ENCODE data around the gene ATP5MK.
"Not testable (repeated sequence)": the region's sequence is repeated elsewhere in the genome, so short reads cannot be mapped to it uniquely, and the experiment has no call there.

ATP5MK gene

GRCh38 chr10:103396067-103396788, at the start of gene ATP5MK, which contains the start of gene PDCD11:
Gene ATP5MK, minus strand, starts transcription at chr10:103396475. Its CDS starts 4,018 bp downstream, at chr10:103392457.
Gene PDCD11, plus strand, starts transcription at chr10:103396626. Its CDS starts 1,801 bp downstream, at chr10:103398427.
- DNase-seq = peak; percentile 84

GRCh38 chr10:103445366-103445765, 49.1 kb upstream of the ATP5MK start:
- no peak for DNase-seq

- DNase-seq = no peak
These were observed 48.2 kb upstream of the ATP5MK start for GRCh38 chr10:103444478-103444877.

- DNase-seq = no peak
These were observed 47.4 kb upstream of the ATP5MK start for GRCh38 chr10:103443475-103444185.

- no peak for DNase-seq
These were observed 45.8 kb upstream of the ATP5MK start for GRCh38 chr10:103442031-103442461.

GRCh38 chr10:103441611-103442010, 45.3 kb upstream of the ATP5MK start:
- no peak for DNase-seq

- no peak for DNase-seq
These were observed 44.9 kb upstream of the ATP5MK start for GRCh38 chr10:103441206-103441605.

GRCh38 chr10:103440416-103440815, 44.1 kb upstream of the ATP5MK start:
- DNase-seq = no peak

GRCh38 chr10:103439776-103440175, 43.5 kb upstream of the ATP5MK start:
- no peak for DNase-seq

- DNase-seq = no peak
These were observed 37.6 kb upstream of the ATP5MK start for GRCh38 chr10:103433858-103434257.

GRCh38 chr10:103431902-103432301, 35.6 kb upstream of the ATP5MK start:
- DNase-seq = no peak

- DNase-seq = no peak
These were observed 33.4 kb upstream of the ATP5MK start for GRCh38 chr10:103429647-103430046.

- DNase-seq = no peak
These were observed 32.8 kb upstream of the ATP5MK start for GRCh38 chr10:103428989-103429643.

- no peak for DNase-seq
These were observed 31.6 kb upstream of the ATP5MK start for GRCh38 chr10:103427866-103428265.

GRCh38 chr10:103423748-103424147, 27.5 kb upstream of the ATP5MK start:
- DNase-seq = no peak

- DNase-seq = no peak
These were observed 22.8 kb upstream of the ATP5MK start for GRCh38 chr10:103419101-103419500.

- DNase-seq = no peak
These were observed 21.3 kb upstream of the ATP5MK start for GRCh38 chr10:103417601-103418000.

GRCh38 chr10:103417148-103417469, 20.8 kb upstream of the ATP5MK start:
- DNase-seq = not testable (repeated sequence)

- DNase-seq = no peak
These were observed 20.3 kb upstream of the ATP5MK start for GRCh38 chr10:103416436-103417147.

- DNase-seq = no peak
These were observed 19.3 kb upstream of the ATP5MK start for GRCh38 chr10:103415581-103415980.

- no peak for DNase-seq
These were observed 17.3 kb upstream of the ATP5MK start for GRCh38 chr10:103413564-103413963.

- no peak for DNase-seq
These were observed 1.0 kb upstream of the ATP5MK start for GRCh38 chr10:103397191-103397825.

GRCh38 chr10:103396789-103397087, 463 bp upstream of the ATP5MK start:
- no peak for DNase-seq
